SW480 (cell line): ENCODE measurements around the gene TBC1D20.
A peak's percentile ranks its signal among the peaks of the same experiment; 100 is the strongest.
"Not testable (repeated sequence)": the region's sequence is repeated elsewhere in the genome, so short reads cannot be mapped to it uniquely, and the experiment has no call there.

Experiments
- DNase-seq: peaks from one replicate; pipeline ENCODE4 v3.0.0-alpha.2; 2016; ENCODE audit warnings: low spot score

TBC1D20 gene

DNA sequence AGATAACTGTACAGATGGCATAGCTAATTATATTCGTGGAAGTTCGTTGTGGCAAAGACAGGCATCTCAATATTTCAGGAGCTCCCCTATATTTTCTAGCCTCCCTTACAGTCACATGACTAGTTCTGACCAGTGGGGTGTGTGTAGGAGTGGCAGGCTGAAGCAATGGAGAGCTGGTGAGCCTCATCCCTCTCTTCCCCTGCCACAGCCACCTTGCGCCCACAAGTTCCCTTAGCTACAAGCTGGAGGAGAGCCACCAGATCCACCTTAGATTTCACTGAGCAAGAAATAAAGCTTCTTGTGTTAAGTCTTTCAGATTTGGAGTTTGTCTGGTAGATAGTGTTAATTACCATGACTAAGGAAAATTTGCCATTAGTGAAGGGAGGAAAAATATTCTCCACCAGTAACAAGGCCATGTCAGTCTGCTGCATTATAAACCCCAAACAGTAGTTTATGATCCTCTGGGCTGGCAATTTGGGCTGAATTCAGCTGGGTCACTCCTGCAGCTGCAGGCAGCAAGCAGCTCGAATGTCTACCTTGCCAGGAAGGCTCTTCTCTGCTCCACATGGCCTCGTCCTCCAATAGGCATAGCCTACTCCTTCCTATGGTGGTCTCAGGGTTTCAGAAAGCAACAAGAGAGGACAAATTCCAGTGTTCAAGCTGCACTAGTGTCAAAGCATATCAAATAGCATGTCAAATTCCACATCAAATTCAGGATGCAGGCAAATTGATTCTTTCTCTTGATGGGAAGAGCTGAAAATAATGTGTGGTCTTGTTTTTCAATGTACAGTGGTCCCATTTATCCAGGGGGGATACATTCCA is 61.7 kb downstream of the TBC1D20 start:
- peak; percentile 97 for DNase-seq

DNA sequence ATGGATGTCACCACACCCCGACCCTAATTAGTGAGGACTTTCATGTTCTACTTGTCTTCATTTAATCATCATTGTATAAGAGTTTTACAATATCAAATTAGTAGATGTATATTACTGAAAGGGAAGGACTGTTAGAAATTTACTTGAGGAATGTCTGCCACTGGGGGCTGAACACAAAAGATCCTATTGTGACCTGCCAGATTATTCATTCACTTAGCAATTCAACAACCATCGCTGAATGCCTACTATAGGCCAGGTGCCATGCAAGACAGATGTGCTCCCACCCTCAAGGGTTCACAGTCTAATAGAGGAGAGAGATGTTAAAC is 62.2 kb downstream of the TBC1D20 start:
- no peak for DNase-seq

DNA sequence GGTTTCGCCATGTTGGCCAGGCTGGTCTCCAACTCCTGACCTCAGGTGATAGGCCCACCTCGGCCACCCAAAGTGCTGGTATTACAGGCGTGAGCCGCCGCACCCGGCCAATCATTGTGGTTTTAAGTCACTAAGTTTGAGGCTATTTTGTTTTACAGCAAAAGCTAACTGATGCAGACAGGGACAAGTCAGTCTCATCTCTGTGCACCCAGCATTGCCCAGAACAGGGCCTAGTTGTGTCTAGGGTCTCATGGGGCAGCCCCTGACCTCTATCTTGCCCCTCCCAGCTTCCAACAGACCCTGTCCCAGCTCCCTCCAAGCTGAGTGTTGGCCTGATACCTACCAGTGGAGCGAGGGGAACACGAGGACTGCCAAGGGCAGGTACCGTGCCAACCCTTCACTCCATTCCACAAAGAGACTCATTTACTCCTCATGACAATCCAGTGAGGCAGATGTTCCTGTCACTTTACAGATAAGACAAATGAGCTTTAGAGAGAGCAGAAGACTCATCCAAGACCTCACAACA is 63.1 kb downstream of the TBC1D20 start:
- DNase-seq = no peak

DNA sequence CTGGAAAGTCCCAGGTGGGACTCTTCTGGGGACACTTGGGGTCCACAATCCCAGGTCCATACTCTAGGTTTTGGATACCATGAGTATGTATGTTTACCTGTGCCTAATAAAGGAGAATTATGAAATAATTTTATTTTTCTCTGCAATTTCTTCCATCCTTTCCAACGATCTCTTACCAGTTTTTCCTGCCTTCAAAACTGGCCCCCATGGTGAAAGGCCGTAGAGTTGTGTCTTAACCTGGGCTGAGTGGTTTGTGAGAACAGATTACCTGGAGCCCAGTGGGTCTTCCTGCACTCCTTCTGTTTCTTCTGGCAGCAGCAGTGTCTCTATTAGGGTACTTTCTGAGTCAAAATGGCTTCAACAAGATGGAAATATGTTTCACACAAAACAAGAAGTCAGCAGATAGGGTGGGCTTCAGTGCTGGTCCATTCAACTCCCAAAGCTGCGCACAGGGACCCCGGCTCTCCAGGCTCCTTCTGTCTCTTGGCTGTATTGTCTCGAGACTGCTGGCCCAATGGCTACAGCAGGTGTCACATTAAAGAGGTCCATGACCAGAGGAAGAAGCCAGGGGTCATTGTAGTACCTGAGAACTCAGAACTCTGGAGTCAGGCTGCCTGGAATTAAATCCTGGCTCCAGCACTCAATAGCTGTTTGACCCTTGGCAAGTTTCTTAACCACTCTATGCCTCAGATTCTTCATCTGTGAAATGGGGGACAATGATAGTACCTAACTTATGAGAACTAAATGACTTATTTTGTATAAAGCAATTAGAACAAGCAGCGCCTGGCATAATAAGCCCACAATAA is 64.7 kb downstream of the TBC1D20 start:
- DNase-seq = no peak

DNA sequence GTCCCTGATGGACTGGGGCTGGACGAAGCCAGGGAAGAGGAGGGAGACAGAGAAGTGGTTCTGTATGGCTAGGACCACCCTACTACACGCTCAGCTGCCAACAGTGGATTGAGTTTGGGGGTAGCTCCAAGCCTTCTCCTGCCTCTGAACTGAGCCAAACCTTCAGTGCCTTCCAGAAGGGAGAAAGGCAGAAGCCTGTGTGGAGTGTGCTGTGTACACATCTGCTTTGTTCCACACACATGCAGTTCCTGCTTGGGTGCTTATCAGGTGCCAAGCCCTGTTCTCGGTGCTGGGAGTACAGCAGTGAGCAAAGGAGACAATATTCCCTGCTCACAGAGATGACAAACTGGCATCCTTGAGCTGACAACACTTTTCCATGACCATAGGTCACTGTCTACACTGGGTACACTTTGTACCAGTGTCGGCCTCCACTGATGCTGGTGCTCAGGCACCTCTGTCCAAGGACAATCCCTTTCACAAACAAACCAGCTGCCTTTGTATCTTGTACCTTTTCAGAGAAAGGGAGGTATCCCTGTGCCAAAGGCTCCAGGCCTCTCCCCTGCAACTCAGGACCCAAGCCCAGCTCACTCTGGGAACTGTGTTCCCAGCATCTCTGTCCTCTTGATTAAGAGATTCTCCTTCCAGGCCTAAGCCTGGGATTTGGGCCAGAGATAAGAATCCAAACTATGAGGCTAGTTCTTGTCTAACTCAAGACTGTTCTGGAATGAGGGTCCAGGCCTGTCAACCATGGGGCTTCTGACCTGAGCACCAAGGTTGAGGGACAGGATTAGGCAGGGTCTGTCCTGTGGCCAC is 65.5 kb downstream of the TBC1D20 start:
- DNase-seq = no peak

DNA sequence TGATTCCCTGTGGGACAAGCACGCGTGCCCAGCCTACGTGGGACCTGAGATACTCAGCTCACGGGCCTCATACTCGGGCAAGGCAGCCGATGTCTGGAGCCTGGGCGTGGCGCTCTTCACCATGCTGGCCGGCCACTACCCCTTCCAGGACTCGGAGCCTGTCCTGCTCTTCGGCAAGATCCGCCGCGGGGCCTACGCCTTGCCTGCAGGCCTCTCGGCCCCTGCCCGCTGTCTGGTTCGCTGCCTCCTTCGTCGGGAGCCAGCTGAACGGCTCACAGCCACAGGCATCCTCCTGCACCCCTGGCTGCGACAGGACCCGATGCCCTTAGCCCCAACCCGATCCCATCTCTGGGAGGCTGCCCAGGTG is 66.1 kb downstream of the TBC1D20 start:
- no peak for DNase-seq

DNA sequence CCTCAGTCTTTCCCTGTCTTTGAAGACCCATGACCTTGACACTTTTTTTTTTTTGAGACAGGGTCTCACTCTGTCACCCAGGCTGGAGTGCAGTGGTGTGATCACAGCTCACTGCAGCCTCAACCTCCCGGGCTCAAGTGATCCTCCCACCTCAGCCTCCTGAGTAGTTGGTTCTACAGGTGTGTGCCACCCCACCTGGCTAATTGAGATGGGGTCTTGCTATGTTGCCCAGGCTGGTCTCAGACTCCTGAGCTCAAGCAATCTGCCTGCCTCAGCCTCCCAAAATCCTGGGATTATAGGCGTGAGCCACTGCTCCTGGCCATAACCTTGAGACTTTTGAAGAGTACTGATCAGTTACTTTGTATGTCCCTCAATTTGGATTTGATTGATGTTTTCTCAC is 69.0 kb downstream of the TBC1D20 start:
- not testable (repeated sequence) for DNase-seq

DNA sequence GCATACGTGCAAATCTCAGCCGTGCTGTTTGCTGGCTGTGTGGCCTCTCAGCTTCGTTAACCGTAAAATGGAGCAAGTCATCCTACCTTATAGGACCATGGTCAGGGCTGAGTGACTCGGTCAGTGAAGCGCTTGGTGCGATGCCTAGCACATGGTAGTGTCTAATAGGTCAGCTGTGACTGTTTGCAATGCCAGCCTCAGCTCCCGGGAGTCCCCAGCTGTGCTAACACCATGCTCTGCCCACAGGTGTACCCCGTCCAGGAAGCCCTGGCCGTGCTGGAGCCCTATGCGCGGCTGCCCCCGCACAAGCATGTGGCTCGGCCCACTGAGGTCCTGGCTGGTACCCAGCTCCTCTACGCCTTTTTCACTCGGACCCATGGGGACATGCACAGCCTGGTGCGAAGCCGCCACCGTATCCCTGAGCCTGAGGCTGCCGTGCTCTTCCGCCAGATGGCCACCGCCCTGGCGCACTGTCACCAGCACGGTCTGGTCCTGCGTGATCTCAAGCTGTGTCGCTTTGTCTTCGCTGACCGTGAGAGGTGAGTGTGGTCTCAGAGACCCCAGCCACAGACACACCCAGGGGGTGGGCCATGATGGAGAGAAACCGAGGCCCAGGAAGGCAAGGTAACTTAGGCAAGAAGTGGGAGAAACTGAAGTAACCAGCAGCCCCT is 71.2 kb downstream of the TBC1D20 start:
- DNase-seq = no peak

DNA sequence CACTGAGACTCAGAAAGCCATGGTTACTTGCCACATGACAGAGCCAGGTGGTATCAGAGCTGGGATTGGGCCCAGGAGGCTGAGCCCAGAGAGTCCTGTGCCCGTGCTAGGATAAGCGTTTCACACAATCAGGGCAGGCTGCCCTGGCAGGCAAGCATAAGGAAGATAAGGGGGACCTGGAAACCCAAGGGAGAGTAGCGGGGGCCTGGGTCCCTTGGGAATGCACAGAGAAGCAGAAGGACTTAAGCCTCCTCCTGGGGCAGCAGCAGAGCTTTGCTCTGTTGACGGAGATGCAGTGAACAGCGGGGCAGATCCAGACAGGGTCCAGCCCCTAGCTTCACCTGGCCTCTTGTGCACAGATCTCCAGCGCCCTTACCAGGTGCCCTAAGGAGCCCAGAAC is 73.1 kb downstream of the TBC1D20 start:
- no peak for DNase-seq

DNA sequence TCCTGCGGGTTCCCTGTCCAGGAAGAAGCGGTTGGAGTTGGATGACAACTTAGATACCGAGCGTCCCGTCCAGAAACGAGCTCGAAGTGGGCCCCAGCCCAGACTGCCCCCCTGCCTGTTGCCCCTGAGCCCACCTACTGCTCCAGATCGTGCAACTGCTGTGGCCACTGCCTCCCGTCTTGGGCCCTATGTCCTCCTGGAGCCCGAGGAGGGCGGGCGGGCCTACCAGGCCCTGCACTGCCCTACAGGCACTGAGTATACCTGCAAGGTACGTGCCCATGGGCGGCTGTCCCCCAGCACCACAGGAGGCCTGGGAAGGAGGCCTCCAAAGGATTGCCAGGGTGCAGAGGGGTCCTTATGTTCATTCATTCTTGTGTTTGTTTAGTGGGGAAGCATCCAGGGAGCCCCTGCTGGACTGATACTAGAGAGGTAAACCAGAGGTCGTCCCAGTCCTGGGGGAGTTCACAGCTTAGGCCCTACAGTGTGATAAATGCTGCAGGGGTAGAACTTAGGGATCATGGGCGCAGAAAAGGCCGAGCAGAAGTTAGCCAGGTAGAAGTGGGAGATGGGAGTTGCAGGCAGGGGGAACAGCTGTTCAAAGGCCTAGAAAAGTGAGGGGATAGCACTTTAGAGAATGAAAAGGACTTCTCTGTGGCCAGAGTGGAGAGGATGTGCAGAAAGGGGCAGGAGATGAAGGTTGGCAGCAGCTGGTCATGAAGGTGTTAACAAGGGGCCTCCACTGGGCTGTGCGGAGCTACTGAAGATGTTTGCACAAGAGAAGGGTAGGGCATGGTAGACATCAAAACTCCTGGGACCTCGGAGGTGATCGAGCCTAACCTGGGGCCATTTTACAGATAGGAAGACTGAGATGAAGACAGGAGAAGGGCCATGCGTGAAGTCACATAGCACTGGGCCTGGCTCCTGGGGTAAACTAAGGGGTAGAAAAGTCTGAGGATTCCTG is 74.0 kb downstream of the TBC1D20 start:
- DNase-seq = no peak

DNA sequence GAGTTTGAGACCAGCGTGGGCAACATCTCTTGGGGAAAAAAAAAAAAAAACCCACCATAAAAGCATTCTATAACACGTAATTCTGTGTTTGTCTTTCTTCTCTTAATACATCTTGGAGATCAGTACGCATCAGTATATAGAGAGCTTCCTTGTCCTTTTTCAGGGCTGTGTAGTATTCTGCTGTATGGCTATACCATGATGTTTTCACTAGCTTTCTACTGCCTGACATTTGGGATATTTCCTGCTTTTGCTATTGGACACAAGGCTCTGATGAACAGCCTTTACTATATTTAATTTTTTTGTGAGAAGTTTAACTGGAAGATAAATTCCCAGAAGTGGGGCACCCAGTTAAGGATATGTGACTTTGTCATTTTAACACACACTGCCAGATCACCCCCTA is 74.8 kb downstream of the TBC1D20 start:
- DNase-seq = no peak

DNA sequence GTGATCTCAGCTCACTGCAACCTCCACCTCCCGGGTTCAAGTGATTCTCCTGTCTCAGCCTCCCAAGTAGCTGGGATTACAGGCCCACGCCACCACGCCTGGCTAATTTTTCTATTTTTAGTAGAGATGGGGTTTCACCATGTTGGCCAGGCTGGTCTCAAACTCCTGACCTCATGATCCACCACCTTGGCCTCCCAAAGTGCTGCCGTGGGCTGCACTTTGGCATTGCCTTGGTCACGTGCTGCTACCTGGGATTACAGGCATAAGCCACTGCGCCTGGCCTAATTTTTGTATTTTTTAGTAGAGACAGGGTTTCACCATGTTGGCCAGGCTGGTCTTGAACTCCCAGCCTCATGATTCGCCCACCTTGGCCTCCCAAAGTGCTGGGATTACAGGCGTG is 75.7 kb downstream of the TBC1D20 start:
- not testable (repeated sequence) for DNase-seq
